K562 (cell line): Measurements from ENCODE around the gene SPINT1. TPM values are rescaled to one million over a fixed set of nuclear protein-coding genes. Genes with fewer than 3 reads are reported as not detected.

Experiments used
- MTF1 ChIP-seq: fragments of 250-450 bp; sonication (Bioruptor Pico); IDR thresholded peaks from 2 replicates; pipeline ENCODE4 v1.9.0; 2021; ENCODE audit warnings: moderate library complexity, mild to moderate bottlenecking, inconsistent platforms, borderline replicate concordance
- RHOXF2B ChIP-seq: fragments of 250-450 bp; sonication (Bioruptor Pico); conservative IDR thresholded peaks from 2 replicates; pipeline ENCODE4 v1.5.1; 2021
- SMAD1 ChIP-seq: fragments of 150-350 bp; IDR thresholded peaks from 2 replicates; pipeline ENCODE4 v1.6.1; 2014; ENCODE audit warnings: low read length, low read depth; ENCODE audit not compliant: partially characterized antibody
- ZNF121 ChIP-seq: sonication (generic); formaldehyde crosslinking; conservative IDR thresholded peaks from 2 replicates; pipeline ENCODE4 v1.8.0; 2022; ENCODE audit warnings: missing genetic modification reagents
- polyA plus RNA-seq, 8 experiments: library from polyadenylated mRNA; depleted of rRNA in 4 of 8; stranded (reverse) in 5 of 8; unstranded in 3 of 8; fragments of >200 nt; fragmentation: Nextera tagmentation in 2 of 8; fragmentation: Illumina TruSeq in 1 of 8; extraction: Ambion mirVana in 2 of 8; extraction: Trizol in 1 of 8; gene quantifications; 2 replicates each; pipeline versions ENCODE4 v1.2.1 to v1.2.3, GENCODE V29; 2011 to 2014; ENCODE audit warnings: inconsistent platforms in 1 of 8, missing spikeins in 1 of 8
- total RNA-seq, 7 experiments: library from RNA; depleted of rRNA in 6 of 7; stranded (reverse); fragments of >200 nt in 6 of 7; fragmentation: Illumina TruSeq in 2 of 7; extraction: Trizol in 2 of 7; gene quantifications; 2 replicates each; pipeline versions ENCODE4 v1.2.1 to v1.2.3, GENCODE V29; 2011 to 2021; ENCODE audit warnings: low replicate concordance in 1 of 7
- TF ChIP-seq, protein P1 (sequence below): fragments of 450-650 bp; IDR thresholded peaks from 2 replicates; pipeline ENCODE4 v1.6.1; 2017; ENCODE audit warnings: antibody characterized with exemption, mild to moderate bottlenecking
- TF ChIP-seq, protein P2 (sequence below), 2 experiments: fragments of 150-350 bp in 1 of 2; IDR thresholded peaks; 2 replicates each; pipeline ENCODE4 v1.6.1; 2012 to 2016; ENCODE audit warnings: low read depth in 2 of 2, low read length in 2 of 2, mild to moderate bottlenecking in 1 of 2, moderate library complexity in 1 of 2
- TF ChIP-seq, protein P3 (sequence below): fragments of 450-650 bp; IDR thresholded peaks from 2 replicates; pipeline ENCODE4 v1.6.1; 2016; ENCODE audit warnings: mild to moderate bottlenecking, moderate library complexity

Gene SPINT1
- total and polyA plus RNA-seq, 9 of the 15 experiments (the other 6 are each of a cell fraction or from before 2014, with no cell fraction given) = 0.78 to 4.5 (median 1.5) TPM

DNA sequence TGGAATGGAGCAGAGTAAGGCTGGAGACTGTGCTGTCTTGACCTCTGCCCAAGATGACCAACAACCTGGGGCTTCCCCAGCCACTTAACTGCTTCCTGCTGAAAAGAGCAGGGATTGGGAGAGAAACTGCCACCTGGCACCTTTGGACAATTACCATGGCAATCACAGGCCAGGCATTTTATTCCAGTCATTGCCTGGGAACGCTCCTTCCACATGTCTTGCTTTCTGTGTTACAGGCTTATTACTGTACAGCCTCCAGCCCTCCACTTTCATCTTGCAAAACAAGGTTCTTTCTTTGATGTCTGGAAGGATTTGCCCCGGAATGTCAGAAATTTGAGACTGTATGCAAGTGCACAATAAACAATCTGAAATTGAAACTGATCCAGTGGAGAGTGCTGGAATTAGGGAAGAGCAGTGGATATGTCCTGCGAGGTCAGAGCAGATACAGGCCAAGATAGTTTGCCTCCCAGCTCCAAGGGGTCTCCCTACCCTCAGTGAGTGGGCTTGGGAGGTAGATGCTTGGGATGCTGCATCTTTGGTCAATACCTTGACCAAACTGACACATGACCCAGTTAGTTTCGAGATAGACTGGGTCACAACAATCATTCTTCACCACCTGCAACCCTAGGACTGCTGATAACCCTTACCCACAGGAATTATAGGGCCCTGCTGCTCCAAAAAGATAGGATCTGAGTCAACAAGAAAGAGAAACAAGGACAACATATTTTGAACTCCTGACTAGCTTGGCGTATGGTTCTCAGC is 18.0 kb upstream of the SPINT1 start (continued):
- TF ChIP-seq, protein P1, sequence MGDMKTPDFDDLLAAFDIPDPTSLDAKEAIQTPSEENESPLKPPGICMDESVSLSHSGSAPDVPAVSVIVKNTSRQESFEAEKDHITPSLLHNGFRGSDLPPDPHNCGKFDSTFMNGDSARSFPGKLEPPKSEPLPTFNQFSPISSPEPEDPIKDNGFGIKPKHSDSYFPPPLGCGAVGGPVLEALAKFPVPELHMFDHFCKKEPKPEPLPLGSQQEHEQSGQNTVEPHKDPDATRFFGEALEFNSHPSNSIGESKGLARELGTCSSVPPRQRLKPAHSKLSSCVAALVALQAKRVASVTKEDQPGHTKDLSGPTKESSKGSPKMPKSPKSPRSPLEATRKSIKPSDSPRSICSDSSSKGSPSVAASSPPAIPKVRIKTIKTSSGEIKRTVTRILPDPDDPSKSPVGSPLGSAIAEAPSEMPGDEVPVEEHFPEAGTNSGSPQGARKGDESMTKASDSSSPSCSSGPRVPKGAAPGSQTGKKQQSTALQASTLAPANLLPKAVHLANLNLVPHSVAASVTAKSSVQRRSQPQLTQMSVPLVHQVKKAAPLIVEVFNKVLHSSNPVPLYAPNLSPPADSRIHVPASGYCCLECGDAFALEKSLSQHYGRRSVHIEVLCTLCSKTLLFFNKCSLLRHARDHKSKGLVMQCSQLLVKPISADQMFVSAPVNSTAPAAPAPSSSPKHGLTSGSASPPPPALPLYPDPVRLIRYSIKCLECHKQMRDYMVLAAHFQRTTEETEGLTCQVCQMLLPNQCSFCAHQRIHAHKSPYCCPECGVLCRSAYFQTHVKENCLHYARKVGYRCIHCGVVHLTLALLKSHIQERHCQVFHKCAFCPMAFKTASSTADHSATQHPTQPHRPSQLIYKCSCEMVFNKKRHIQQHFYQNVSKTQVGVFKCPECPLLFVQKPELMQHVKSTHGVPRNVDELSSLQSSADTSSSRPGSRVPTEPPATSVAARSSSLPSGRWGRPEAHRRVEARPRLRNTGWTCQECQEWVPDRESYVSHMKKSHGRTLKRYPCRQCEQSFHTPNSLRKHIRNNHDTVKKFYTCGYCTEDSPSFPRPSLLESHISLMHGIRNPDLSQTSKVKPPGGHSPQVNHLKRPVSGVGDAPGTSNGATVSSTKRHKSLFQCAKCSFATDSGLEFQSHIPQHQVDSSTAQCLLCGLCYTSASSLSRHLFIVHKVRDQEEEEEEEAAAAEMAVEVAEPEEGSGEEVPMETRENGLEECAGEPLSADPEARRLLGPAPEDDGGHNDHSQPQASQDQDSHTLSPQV = no peak
- TF ChIP-seq ZNF121 (CRISPR knock-in tag) = no peak
- no peak for TF ChIP-seq MTF1 (CRISPR knock-in tag)
- no peak for TF ChIP-seq RHOXF2B (CRISPR knock-in tag)
- TF ChIP-seq, protein P2, sequence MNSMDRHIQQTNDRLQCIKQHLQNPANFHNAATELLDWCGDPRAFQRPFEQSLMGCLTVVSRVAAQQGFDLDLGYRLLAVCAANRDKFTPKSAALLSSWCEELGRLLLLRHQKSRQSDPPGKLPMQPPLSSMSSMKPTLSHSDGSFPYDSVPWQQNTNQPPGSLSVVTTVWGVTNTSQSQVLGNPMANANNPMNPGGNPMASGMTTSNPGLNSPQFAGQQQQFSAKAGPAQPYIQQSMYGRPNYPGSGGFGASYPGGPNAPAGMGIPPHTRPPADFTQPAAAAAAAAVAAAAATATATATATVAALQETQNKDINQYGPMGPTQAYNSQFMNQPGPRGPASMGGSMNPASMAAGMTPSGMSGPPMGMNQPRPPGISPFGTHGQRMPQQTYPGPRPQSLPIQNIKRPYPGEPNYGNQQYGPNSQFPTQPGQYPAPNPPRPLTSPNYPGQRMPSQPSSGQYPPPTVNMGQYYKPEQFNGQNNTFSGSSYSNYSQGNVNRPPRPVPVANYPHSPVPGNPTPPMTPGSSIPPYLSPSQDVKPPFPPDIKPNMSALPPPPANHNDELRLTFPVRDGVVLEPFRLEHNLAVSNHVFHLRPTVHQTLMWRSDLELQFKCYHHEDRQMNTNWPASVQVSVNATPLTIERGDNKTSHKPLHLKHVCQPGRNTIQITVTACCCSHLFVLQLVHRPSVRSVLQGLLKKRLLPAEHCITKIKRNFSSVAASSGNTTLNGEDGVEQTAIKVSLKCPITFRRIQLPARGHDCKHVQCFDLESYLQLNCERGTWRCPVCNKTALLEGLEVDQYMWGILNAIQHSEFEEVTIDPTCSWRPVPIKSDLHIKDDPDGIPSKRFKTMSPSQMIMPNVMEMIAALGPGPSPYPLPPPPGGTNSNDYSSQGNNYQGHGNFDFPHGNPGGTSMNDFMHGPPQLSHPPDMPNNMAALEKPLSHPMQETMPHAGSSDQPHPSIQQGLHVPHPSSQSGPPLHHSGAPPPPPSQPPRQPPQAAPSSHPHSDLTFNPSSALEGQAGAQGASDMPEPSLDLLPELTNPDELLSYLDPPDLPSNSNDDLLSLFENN (IDR thresholded peaks at IDR 0.05; ENCODE audit: low read depth in 2 of 2, low read length in 2 of 2) = peak in 1 of 2 experiments; percentile 95; a peak in 2 of 4 replicates
- TF ChIP-seq SMAD1 = peak; percentile 72
- TF ChIP-seq, protein P3, sequence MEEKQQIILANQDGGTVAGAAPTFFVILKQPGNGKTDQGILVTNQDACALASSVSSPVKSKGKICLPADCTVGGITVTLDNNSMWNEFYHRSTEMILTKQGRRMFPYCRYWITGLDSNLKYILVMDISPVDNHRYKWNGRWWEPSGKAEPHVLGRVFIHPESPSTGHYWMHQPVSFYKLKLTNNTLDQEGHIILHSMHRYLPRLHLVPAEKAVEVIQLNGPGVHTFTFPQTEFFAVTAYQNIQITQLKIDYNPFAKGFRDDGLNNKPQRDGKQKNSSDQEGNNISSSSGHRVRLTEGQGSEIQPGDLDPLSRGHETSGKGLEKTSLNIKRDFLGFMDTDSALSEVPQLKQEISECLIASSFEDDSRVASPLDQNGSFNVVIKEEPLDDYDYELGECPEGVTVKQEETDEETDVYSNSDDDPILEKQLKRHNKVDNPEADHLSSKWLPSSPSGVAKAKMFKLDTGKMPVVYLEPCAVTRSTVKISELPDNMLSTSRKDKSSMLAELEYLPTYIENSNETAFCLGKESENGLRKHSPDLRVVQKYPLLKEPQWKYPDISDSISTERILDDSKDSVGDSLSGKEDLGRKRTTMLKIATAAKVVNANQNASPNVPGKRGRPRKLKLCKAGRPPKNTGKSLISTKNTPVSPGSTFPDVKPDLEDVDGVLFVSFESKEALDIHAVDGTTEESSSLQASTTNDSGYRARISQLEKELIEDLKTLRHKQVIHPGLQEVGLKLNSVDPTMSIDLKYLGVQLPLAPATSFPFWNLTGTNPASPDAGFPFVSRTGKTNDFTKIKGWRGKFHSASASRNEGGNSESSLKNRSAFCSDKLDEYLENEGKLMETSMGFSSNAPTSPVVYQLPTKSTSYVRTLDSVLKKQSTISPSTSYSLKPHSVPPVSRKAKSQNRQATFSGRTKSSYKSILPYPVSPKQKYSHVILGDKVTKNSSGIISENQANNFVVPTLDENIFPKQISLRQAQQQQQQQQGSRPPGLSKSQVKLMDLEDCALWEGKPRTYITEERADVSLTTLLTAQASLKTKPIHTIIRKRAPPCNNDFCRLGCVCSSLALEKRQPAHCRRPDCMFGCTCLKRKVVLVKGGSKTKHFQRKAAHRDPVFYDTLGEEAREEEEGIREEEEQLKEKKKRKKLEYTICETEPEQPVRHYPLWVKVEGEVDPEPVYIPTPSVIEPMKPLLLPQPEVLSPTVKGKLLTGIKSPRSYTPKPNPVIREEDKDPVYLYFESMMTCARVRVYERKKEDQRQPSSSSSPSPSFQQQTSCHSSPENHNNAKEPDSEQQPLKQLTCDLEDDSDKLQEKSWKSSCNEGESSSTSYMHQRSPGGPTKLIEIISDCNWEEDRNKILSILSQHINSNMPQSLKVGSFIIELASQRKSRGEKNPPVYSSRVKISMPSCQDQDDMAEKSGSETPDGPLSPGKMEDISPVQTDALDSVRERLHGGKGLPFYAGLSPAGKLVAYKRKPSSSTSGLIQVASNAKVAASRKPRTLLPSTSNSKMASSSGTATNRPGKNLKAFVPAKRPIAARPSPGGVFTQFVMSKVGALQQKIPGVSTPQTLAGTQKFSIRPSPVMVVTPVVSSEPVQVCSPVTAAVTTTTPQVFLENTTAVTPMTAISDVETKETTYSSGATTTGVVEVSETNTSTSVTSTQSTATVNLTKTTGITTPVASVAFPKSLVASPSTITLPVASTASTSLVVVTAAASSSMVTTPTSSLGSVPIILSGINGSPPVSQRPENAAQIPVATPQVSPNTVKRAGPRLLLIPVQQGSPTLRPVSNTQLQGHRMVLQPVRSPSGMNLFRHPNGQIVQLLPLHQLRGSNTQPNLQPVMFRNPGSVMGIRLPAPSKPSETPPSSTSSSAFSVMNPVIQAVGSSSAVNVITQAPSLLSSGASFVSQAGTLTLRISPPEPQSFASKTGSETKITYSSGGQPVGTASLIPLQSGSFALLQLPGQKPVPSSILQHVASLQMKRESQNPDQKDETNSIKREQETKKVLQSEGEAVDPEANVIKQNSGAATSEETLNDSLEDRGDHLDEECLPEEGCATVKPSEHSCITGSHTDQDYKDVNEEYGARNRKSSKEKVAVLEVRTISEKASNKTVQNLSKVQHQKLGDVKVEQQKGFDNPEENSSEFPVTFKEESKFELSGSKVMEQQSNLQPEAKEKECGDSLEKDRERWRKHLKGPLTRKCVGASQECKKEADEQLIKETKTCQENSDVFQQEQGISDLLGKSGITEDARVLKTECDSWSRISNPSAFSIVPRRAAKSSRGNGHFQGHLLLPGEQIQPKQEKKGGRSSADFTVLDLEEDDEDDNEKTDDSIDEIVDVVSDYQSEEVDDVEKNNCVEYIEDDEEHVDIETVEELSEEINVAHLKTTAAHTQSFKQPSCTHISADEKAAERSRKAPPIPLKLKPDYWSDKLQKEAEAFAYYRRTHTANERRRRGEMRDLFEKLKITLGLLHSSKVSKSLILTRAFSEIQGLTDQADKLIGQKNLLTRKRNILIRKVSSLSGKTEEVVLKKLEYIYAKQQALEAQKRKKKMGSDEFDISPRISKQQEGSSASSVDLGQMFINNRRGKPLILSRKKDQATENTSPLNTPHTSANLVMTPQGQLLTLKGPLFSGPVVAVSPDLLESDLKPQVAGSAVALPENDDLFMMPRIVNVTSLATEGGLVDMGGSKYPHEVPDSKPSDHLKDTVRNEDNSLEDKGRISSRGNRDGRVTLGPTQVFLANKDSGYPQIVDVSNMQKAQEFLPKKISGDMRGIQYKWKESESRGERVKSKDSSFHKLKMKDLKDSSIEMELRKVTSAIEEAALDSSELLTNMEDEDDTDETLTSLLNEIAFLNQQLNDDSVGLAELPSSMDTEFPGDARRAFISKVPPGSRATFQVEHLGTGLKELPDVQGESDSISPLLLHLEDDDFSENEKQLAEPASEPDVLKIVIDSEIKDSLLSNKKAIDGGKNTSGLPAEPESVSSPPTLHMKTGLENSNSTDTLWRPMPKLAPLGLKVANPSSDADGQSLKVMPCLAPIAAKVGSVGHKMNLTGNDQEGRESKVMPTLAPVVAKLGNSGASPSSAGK = no peak
